SU-DHL-6 (cell line): Measurements from ENCODE around the gene PDRG1.

Experiments used
- H2AFZ ChIP-seq: fragments of 200-600 bp; sonication (generic); 2 replicates; pipeline ENCODE4 v1.6.1; 2014; ENCODE audit warnings: low read depth, mild to moderate bottlenecking, moderate library complexity, mixed read lengths, antibody characterized with exemption, low read length; ENCODE audit not compliant: severe bottlenecking
- H3F3A ChIP-seq: fragments of 200-600 bp; shearing (Covaris generic); 2 replicates; pipeline ENCODE4 v1.6.0; 2016; ENCODE audit warnings: antibody characterized with exemption, mild to moderate bottlenecking; ENCODE audit not compliant: insufficient read depth
- H3K27ac ChIP-seq: fragments of 200-600 bp; sonication (generic); 2 replicates; pipeline ENCODE4 v1.5.1; 2016; ENCODE audit warnings: low read depth, mild to moderate bottlenecking, low read length, moderate library complexity, mixed read lengths
- H3K27me3 ChIP-seq: fragments of 200-600 bp; sonication (generic), shearing (Covaris generic); 2 replicates; pipeline ENCODE4 v1.6.0; 2014; ENCODE audit warnings: mild to moderate bottlenecking, low read length
- H3K36me3 ChIP-seq: fragments of 200-600 bp; sonication (generic); 2 replicates; pipeline ENCODE4 v1.6.1; 2014; ENCODE audit warnings: mild to moderate bottlenecking, low read length, mixed read lengths
- H3K4me2 ChIP-seq: fragments of 300-600, 200-600 bp; shearing (Covaris generic), sonication (generic); 2 replicates; pipeline ENCODE4 v1.6.0; 2014; ENCODE audit warnings: low read length, low read depth, mild to moderate bottlenecking; ENCODE audit not compliant: poor library complexity, severe bottlenecking
- H3K4me3 ChIP-seq: fragments of 200-600 bp; sonication (generic); 2 replicates; pipeline ENCODE4 v1.5.1; 2014; ENCODE audit warnings: antibody characterized with exemption, low read length, mild to moderate bottlenecking, mixed read lengths; ENCODE audit not compliant: insufficient read depth, poor library complexity, severe bottlenecking
- H3K79me2 ChIP-seq: fragments of 200-600 bp; sonication (generic); 2 replicates; pipeline ENCODE4 v1.6.1; 2014; ENCODE audit warnings: mild to moderate bottlenecking, low read length, moderate library complexity; ENCODE audit not compliant: insufficient read depth
- H3K9ac ChIP-seq: fragments of 200-600 bp; sonication (generic); 2 replicates; pipeline ENCODE4 v1.7.0; 2014; ENCODE audit warnings: mild to moderate bottlenecking, low read length
- H3K9me2 ChIP-seq: fragments of 200-600 bp; sonication (generic); replicated peaks from 2 replicates; pipeline ENCODE4 v1.6.1; 2014; ENCODE audit warnings: low read length; ENCODE audit not compliant: insufficient read depth
- H3K9me3 ChIP-seq: fragments of 200-600 bp; sonication (generic); 2 replicates; pipeline ENCODE4 v1.6.1; 2014; ENCODE audit warnings: low read length, mixed read lengths; ENCODE audit not compliant: insufficient read depth
- H4K20me1 ChIP-seq: fragments of 200-600 bp; sonication (generic); 2 replicates; pipeline ENCODE4 v1.6.1; 2014; ENCODE audit warnings: low read depth, mild to moderate bottlenecking, antibody characterized with exemption, low read length, moderate library complexity, mixed read lengths
- CTCF ChIP-seq: fragments of 200-600 bp; sonication (generic); IDR thresholded peaks from one replicate; pipeline ENCODE4 v1.5.1; 2017; ENCODE audit warnings: antibody characterized with exemption, mild to moderate bottlenecking, low read length, moderate library complexity; ENCODE audit not compliant: insufficient read depth, poor library complexity, severe bottlenecking
- EZH2phosphoT487 ChIP-seq: fragments of 200-600 bp; sonication (generic), shearing (Covaris generic); conservative IDR thresholded peaks from 2 replicates; pipeline ENCODE4 v1.6.1; 2018; ENCODE audit warnings: mild to moderate bottlenecking, antibody characterized with exemption, low read length, moderate library complexity, mixed read lengths

The PDRG1 gene

GRCh38 chr20:31945319-31945718 is 6.5 kb downstream of the PDRG1 start:
- H3K36me3 ChIP-seq: peaks cover 18% of the 10 kb centered on the region
- H3K4me3 ChIP-seq: no peak overlapping the region
- H4K20me1 ChIP-seq: no peaks in the 10 kb centered on the region
- no peak overlapping the region for H3K9ac ChIP-seq
- no peaks in the 10 kb centered on the region for H3K9me2 ChIP-seq
- H3K79me2 ChIP-seq: peaks cover 10% of the 10 kb centered on the region
- no peaks in the 10 kb centered on the region for H3K27me3 ChIP-seq
- no peak overlapping the region for H3K27ac ChIP-seq
- H3F3A ChIP-seq: no peaks in the 10 kb centered on the region
- no peaks in the 10 kb centered on the region for H3K9me3 ChIP-seq
- TF ChIP-seq CTCF: no peak
- TF ChIP-seq EZH2phosphoT487: no peak
- H2AFZ ChIP-seq: no peak overlapping the region
- H3K4me2 ChIP-seq: no peak overlapping the region

- Histone ChIP-seq H3K9ac (no peak overlapping the region), H3K79me2 (no peaks in the 10 kb centered on the region), H3K36me3 (peaks cover 5% of the 10 kb centered on the region), H2AFZ (no peak overlapping the region), H3K27me3 (no peaks in the 10 kb centered on the region), H4K20me1 (no peaks in the 10 kb centered on the region), H3K4me3 (no peak overlapping the region), H3K27ac (no peak overlapping the region), H3K4me2 (no peak overlapping the region), H3F3A (peaks cover 5% of the 10 kb centered on the region; the same call in 1 of the 2 replicates), H3K9me2 (no peaks in the 10 kb centered on the region), H3K9me3 (no peaks in the 10 kb centered on the region)
- TF ChIP-seq CTCF (no peak), EZH2phosphoT487 (no peak)
Measured at GRCh38 chr20:31943052-31943471, 8.8 kb downstream of the PDRG1 start.

- H3K79me2 ChIP-seq: no peaks in the 10 kb centered on the region
- no peak overlapping the region for H2AFZ ChIP-seq
- no peaks in the 10 kb centered on the region for H3K36me3 ChIP-seq
- H3K27ac ChIP-seq: no peak overlapping the region
- H3K9me3 ChIP-seq: no peaks in the 10 kb centered on the region
- no peaks in the 10 kb centered on the region for H3K9me2 ChIP-seq
- peaks cover 5% of the 10 kb centered on the region; the same call in 1 of the 2 replicates for H3F3A ChIP-seq
- TF ChIP-seq EZH2phosphoT487 (no peak), CTCF (no peak)
- H3K4me2 ChIP-seq: no peak overlapping the region
- H3K9ac ChIP-seq: no peak overlapping the region
- no peaks in the 10 kb centered on the region for H4K20me1 ChIP-seq
- H3K4me3 ChIP-seq: no peak overlapping the region
- H3K27me3 ChIP-seq: no peaks in the 10 kb centered on the region
Measured at GRCh38 chr20:31939661-31940060, 12.2 kb downstream of the PDRG1 start.
